Measurements from ENCODE around the gene KLHL29.

GRCh38 chr2:23664066-23664788 is 279.2 kb downstream of the KLHL29 start:
- TF ChIP-seq, protein P1, sequence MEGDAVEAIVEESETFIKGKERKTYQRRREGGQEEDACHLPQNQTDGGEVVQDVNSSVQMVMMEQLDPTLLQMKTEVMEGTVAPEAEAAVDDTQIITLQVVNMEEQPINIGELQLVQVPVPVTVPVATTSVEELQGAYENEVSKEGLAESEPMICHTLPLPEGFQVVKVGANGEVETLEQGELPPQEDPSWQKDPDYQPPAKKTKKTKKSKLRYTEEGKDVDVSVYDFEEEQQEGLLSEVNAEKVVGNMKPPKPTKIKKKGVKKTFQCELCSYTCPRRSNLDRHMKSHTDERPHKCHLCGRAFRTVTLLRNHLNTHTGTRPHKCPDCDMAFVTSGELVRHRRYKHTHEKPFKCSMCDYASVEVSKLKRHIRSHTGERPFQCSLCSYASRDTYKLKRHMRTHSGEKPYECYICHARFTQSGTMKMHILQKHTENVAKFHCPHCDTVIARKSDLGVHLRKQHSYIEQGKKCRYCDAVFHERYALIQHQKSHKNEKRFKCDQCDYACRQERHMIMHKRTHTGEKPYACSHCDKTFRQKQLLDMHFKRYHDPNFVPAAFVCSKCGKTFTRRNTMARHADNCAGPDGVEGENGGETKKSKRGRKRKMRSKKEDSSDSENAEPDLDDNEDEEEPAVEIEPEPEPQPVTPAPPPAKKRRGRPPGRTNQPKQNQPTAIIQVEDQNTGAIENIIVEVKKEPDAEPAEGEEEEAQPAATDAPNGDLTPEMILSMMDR (IDR thresholded peaks at IDR 0.05), result no peak
- no peak for TF ChIP-seq POLR2A (IDR thresholded peaks at IDR 0.05)
